GM18517 (cell line): ENCODE data around the gene GNAT2.

Experiments
- ATAC-seq: cut with Tn5 transposase; IDR thresholded peaks from one replicate; pipeline ENCODE4 v1.9.1; 2021; ENCODE audit warnings: mild to moderate bottlenecking, moderate library complexity; ENCODE audit not compliant: unreplicated experiment

GNAT2 gene

GRCh38 chr1:109642626-109643025 lies 23.2 kb upstream of the GNAT2 start:
- no peak for ATAC-seq

GRCh38 chr1:109641861-109642260 lies 22.4 kb upstream of the GNAT2 start:
- ATAC-seq: no peak

DNA sequence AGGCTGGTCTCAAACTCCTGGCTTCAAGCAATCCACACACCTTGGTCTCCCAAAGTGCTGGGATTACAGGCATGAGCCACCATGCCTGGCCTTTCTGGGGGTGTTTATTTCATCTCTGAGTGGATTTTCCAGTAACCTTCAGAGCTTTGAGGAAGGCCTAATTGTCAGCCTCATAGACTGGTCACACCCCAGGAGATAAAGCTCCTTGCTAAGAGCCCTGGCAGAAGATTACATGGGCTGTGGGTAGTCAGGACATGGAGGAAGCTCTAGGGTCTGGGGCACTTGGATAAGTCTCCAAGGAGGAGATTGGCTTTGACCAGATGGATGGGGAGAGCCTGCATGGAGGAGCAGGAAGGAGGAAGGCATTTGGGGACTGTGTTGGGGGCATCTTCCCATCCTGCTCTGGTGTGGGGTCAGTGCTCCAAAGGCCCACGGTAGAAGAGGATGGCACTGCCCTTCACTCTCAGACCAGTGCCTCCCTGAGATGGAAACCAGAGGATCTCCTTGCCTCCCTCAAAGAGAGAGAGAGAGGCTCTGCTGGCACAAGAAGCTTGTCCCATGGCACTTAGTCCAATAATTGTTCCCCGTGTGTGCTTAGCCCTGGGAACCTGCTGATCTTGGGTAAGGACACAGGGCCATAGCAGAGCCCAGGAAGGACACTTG lies 21.8 kb upstream of the GNAT2 start:
- ATAC-seq: no peak

- ATAC-seq: peak; percentile 57
Observed at GRCh38 chr1:109640285-109640865, 21.0 kb upstream of the GNAT2 start.

GRCh38 chr1:109639841-109640184 lies 20.4 kb upstream of the GNAT2 start:
- ATAC-seq: no peak

GRCh38 chr1:109639063-109639840 lies 19.8 kb upstream of the GNAT2 start:
- no peak for ATAC-seq

GRCh38 chr1:109637446-109637845 lies 18.0 kb upstream of the GNAT2 start:
- ATAC-seq: no peak

DNA sequence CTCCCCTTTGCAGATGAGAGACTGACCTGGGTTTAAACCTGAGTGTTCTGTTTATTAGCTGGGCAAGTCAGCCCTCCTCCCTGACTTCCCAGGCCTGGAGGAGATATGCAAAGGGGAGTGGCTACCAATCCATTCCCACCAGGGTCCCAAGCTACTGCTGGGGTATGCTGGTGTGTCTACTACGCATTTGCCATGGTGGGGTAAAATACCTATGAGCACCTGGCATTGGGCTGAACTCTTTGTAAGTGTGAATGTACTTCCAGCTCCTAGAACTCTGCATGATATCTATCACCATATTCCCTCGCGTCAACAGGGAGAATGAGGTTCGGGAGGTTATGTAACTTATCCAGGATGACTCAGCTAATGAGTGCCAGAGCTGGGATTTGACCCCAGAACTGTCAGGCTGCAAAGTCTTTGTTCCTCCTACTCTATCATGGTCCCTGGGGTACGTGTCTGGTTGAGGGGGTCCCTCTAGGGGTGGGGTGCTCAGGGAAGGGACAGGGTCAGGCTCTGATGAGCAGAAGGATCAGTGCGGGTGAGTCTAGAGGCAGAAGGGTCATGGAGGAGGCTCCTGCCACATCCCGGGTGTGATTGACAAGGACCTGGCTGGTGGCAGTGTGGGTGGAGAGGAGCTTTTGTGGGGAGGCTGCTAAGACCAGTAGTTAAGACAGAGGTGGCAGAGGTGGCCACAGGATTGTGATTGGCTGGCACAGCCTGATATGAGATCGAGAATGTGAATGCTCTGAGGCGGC lies 17.0 kb upstream of the GNAT2 start:
- no peak for ATAC-seq

DNA sequence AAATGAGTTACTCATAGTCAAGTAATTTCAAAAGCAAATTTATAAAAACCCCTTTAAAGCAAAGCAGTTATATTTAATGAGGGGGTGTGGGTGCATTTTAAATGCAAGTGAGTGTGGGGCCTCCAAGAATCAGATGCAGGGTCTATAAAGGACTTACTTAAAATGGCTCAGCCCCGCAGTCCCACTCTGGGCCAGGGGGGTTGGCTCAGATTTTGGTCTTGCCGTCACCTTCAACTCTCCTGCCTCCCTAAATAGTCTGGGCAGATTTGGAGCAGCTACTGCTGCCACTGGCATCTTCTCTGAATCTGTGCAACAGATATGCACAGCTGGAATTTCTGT lies 16.4 kb upstream of the GNAT2 start:
- ATAC-seq: no peak

DNA sequence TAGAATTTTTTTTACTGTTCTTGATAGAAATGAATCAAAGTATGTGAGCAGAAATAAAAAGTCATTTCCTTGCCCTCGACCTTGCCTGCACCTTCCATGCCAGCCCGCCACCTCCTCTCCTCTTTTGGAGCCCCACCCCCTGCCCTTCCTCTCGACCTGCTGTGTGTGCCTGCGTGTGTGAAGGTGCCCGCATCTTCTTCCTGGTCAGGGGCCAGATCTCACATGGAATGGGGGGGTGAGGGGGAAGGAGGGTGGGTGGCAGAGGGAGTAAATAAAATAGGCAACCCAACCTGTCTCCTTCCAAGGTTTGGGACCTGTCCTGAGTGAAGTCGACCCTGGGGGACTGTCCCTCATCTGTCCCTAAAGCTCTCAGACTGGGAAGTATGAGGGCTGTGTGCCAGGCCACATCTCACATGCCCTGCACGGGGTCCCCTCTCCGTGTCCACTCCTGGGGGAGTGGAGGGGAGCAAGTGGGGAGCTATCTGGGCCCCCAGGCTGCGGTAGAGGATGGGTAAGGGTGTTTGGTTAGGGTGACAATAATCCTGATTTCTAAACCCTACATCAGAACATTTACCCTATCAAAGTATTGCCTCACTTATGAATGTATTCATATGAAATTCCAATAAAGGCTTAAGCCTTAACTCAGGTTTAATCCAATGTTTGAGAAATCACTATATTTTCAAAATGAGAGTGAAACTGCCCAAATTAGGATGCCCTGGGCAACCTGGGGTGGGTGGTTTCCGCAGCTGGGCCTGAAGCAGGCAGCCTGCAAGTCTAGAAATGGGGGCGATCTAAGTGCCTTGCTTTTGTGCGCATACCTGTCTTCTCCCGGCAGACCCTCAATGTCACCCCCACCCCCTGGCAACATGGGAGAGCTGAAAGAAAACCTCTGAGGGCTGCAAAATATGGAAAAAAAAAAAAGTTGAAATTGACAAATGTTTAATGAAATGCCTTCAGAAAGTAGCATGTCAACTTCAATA lies 15.6 kb upstream of the GNAT2 start:
- no peak for ATAC-seq

GRCh38 chr1:109634292-109634691 lies 14.9 kb upstream of the GNAT2 start:
- no peak for ATAC-seq

DNA sequence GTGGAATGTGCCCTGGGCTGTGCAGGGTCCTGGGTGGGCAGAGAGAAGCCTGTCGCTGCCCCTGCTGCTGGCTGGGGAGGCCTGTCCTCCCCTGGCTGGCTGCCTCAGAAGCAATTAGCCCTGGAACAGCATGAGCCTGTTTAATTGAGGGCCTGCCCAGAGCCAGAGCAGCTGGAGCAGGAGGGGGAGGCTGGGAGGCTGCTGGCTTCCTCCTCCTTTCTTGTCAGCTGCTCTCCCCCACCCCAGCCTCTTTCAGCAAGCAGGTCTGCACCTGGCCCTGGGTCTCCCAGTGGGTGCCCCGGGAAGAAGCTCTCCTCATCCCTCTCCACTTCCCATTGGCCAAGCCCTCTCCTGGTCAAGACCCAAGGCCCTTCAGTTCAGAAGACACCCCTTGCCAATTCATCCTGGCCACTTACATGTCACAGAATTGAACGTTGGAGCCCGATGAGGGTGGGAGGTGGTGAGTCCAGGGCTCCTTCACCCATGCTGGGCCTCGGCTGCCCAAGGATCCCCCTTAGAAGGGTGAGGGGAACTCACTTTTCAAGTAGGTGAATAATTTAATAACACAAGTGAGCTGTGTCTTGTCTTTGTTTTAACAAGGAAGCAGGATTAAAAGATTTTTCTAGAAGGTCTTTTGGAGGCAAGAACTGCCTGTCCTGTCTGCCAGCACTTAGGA lies 13.4 kb upstream of the GNAT2 start:
- ATAC-seq: no peak

DNA sequence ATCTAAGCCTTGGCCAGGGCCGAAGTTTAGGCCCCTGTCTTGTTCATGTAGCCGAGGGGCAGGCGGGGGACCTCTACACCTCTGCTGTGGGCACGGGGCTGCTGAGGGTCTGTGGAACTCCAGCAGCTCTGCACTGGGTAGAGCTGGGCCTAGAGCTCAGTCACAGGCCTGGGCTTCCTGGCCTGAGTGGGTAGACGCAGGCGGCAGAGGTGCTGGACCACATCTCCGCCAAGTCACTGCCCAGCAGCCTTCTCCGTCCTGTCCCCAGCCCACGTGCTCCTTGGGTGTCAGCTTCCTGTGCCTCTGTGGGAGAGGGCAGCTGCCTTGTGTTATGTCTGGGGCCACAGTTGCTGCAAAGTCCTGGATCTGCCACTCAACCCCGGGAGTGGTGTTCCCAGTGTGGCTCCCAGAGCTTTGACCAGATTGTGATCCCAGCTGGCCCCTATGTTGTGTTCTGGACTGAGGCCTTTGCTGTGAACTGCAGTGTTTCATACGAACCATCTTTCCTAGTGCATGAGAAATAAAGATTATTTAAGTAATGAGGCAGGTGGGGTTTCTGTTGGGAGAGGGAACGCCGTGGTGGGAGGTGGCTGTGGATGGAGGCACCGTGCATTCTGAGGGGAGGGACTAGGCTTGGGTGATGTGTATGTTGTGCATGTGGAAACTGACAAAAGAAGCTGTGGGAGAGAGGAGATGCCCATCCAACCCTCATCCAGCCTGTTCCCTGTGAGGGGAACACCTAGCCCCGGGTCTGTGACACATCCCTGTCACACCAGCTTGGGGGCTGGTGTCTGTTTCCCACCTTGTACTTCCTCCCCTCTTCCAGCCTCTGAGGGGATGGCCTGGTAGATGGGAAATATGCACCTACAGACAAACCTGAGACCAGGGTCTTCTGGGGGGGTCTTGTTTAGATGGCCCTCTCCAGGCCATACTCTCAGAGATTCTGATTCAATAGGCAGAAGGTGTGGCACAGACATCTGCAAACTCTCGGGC lies 12.4 kb upstream of the GNAT2 start:
- ATAC-seq: no peak

DNA sequence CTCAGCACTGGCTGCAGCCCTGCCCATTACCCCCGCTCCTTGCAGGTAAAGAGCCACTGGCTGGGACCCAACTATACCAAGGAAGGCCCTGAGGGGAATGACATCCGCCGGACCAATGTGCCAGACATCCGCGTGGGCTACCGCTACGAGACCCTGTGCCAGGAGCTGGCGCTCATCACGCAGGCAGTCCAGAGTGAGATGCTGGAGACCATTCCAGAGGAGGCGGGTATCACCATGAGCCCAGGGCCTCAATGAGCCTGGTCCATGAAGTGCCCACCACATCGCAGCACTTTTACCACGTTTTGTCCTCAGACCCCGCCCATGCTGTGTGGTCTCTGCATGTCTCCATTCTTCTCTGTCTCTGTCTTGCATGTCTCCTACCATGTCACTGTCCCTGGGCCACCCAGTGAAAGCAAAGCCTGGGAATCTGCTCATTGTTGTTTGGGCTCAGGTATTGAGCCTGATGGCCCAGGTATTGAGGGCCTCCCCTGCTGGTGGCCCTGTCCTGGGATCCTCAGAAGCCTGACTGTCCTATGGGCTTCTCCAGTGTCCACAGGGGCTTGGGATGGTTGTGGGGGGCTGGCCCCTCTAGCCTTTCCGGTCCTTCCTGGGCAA lies 11.6 kb upstream of the GNAT2 start:
- ATAC-seq: no peak

DNA sequence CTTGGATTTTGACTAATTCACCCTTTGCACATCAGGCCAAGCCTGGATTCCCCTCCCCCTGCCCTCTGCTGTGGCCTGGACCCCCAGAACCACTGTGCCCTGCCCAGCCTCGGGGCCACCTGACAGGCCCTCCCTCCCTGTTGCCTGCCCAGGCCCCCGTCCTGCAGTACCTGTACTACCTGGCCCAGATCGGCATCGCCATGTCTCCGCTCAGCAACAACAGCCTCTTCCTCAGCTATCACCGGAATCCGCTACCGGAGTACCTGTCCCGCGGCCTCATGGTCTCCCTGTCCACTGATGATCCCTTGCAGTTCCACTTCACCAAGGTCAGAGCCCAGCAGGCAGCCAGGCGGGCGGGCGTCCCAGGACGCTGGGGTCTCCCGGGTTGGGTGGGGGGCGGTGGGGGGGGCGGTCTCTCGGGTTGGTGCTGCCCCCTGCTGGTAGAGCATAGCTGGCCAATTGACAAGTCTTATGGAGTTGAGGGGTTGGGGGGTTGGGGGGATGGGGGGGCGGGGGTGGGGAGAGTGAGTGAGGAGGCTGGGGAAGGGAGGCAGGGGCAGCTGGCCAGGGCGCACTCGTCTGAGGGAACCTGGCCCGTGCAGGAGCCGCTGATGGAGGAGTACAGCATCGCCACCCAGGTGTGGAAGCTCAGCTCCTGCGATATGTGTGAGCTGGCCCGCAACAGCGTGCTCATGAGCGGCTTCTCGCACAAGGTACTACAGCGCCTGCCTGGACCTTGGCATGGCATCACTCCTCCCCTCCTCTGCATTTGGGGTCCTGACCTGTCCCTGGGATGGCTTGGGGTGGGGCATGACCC lies 10.9 kb upstream of the GNAT2 start:
- ATAC-seq: no peak

DNA sequence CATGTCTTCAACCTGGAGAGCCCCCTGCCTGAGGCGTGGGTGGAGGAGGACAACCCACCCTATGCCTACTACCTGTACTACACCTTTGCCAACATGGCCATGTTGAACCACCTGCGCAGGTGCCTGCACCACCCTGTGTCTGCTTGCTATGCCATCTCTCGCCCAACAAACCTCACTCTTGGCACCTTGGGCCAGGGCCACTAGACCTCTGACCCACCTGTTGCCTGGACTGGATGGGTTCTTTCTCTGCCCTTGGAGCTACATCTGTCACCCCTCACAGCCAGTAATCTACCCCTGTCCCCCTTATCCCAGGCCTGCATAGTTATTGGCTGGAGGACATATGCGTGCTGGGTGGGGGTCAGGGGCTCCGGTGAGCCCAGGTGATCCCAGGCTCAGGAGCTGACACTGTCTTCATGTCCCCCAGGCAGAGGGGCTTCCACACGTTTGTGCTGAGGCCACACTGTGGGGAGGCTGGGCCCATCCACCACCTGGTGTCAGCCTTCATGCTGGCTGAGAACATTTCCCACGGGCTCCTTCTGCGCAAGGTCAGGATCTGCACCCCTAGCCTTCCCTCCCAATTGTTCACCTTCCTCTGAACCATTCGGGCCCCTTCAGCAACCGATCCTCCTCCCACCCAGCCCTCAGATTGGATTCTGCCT lies 10.1 kb upstream of the GNAT2 start:
- no peak for ATAC-seq
